Esophagus mucosa (tissue), 1 donor: ENCODE measurements around the gene ADAM12. TPM values are rescaled to one million over a fixed set of nuclear protein-coding genes. Genes with fewer than 3 reads are reported as not detected.

Source experiments
- ATAC-seq: fragments of 200-7000 bp; cut with Tn5 transposase; one replicate; pipeline ENCODE4 v1.9.1; 2020
- total RNA-seq: library from RNA; stranded (reverse); gene quantifications from one replicate; pipeline ENCODE4 v1.2.4, GENCODE V29; 2023
- donor health status: DM: yes; HTN: yes; CAD: no.

ADAM12 gene
- total RNA-seq, 1 donor from 2014 or later, result 0.64 TPM

DNA sequence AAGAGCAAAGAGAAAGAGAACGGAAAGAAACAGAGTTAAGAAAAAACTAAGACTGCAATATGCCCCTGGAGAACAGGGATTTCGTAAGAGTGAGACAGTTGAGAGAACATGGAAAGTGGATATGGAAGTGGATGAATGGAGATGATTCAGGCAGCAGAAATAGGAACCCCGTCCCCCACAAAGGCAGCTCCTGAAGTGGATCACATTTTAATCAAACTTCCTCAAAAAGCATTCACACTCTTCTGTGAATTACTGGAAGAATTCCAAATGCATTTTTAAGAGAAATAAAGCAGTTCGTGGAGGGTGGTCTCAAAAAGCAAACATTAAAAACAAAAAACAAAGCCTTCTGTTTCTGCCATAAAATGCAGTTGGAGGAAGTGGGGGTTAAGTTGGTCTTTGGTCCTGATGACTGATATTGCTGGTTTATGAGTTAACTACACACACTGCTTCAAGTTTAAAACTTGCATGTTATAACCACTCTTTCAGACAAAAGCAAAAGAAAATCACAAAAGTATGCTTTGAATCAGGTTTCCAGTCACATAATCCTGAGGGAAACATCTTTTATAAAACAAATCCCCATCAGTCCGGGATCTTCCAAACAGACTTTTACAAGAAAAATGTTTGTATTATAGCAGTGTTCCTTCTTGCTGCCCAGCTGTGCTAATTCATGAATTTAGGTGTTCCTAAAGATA is 277.6 kb downstream of the ADAM12 start:
- ATAC-seq, result no peak

GRCh38 chr10:126109893-126110292 is 278.4 kb downstream of the ADAM12 start:
- ATAC-seq, result no peak

- no peak for ATAC-seq
Observed at GRCh38 chr10:126108693-126109092, 279.6 kb downstream of the ADAM12 start.

DNA sequence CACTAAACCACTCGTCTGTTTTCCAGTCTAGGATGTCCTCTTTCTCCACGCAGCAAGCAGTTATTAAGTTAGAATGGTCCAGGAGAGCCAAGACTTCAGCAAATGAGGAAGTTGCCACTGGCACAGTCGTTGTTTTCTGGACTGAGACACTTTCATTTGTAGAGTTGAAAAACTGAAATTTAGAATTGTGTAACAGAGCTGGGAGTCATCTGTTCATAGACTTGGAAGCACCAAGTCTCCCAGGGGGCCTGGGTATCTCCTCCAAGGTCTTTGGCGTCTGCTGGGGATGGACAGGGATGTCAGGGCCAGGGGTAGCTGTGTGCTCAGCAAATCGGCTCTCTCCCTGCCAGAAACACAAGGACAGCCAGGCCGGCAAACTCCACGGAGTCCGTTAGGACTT is 283.5 kb downstream of the ADAM12 start:
- ATAC-seq, result no peak

- no peak for ATAC-seq
Observed at GRCh38 chr10:126102636-126103035, 285.6 kb downstream of the ADAM12 start.

- ATAC-seq, result peak; percentile 29
Observed at GRCh38 chr10:126101736-126102135, 286.5 kb downstream of the ADAM12 start.

GRCh38 chr10:126101325-126101724 is 287.0 kb downstream of the ADAM12 start:
- no peak for ATAC-seq

DNA sequence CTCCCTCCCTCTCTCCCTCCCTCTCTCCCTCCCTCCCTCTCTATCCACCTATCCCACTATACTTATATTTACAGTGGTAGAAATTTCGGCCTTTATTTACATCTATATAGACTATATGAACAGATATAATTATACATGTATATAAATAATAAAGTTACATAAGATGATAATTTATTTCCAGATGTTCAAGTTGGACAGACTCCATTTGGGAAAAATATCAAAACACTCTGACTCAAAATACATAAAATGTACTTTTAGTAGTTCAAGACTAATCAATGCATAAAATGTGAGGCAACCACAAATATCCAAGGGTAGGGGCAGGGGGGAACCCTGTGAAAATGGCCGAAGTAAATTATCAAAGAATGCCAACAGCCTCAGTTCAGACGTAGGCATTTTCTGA is 288.9 kb downstream of the ADAM12 start:
- no peak for ATAC-seq

GRCh38 chr10:126098226-126098581 is 290.1 kb downstream of the ADAM12 start:
- ATAC-seq, result no peak

DNA sequence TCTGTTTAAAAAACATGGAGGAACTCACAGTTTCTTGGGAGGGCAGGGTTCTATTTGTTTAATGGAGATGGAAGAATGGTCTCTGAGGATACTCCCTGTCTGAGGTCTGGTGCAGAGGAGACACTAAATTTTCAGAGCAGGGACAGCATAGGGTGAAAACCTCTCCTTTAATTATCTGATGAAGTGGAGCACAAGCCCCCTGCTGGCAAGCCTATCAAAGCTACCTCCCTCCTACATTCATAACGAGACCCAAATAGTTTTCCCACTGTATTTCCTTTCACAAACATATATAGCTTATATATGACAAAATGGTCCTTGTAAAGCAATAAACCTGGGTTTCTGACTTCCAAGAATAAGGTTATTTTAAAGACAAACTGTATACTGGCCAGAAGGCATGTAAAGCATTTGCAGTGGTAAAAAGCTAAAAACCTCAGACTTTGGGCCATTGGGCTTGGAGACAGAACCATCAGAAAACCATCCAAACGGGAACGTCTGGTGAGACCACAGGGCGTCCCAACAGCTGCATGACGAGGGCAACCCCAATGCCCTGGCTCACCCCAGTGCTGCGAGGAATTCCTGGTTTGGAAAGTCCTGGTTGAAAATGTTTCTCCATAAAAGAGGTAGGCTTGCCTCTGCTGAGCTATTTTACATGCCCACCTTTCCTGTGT is 290.6 kb downstream of the ADAM12 start:
- ATAC-seq, result no peak

- no peak for ATAC-seq
Observed at GRCh38 chr10:126094537-126094936, 293.7 kb downstream of the ADAM12 start.

DNA sequence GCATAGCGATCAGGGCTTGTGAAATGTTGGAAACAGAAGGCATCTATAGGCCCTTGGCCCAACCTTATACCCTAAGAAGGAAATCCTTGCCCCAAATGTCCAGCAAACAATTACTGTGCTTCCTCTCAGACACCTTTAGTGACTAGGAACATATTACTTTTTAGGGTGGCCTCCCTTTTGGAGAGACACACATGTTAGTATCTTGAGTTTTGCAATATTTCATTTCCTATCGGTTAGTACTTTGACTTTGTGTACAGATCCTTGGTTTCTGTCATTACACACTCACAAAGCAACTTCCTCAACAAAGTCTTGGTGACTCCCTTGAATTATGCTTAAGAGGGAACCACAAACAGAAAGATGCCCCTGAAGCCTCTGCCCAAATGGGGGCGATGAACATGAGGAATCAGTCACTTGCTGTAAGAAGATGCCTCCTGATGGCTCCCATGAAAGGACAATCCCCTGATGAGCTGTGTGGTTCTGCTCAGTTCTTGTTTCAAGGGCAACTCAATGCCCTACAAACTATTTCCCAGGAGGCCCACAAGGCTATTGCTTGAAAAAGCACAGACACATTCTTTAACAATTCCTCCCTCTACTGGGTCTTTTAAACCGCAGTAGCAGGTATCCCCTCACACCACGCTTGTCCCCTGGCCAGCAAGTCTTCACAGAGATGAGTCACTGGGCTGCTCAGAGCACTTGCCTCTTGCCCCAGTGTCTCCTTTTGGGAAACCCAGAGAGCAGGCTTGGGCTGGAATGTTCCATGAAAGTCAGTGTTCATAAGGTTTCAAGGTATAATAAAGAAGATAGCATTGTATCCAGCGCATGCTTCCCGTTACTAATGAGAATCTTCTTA is 295.7 kb downstream of the ADAM12 start:
- no peak for ATAC-seq

GRCh38 chr10:126090911-126091728 is 297.2 kb downstream of the ADAM12 start:
- no peak for ATAC-seq

DNA sequence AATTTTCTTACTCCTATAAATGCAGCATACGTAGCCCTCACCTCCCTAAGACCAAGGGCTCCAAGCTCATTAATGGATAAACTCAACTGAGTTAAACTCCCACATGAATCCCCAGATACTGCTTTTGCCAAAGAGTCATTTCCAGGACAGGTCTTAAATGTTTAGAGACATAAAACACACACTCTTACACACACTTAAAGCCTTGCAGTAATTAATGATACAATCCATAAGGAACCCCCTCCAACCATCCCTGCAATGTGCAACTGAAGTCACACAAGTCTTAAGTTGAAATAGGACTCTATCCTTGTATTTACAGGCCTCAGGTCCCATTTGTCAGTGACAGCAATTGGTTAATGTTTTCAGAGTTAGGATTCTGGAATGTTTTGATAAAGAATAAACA is 297.8 kb downstream of the ADAM12 start:
- no peak for ATAC-seq

- no peak for ATAC-seq
Observed at GRCh38 chr10:126087796-126088505, 300.3 kb downstream of the ADAM12 start.

- no peak for ATAC-seq
Observed at GRCh38 chr10:126087153-126087680, 301.1 kb downstream of the ADAM12 start.

DNA sequence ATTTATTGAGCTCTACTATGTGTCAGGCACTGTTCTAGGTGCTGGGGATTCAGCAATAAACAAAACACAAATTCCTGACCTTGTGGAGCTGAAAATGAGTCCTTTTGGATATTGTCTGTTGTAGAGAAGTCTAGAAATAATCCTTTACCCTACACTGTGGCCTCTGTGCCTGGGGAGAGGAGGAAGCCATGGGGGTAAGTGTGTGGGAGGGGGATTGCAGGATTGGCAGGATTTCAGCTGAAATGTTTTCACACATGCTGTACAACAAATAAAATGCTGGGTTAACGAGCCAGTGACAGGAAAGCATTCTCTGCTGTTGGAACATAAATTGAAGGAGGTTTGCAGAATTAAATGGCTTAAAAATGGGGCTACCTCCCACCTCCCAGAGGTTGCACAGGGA is 302.5 kb downstream of the ADAM12 start:
- ATAC-seq, result no peak

GRCh38 chr10:126084369-126084768 is 303.9 kb downstream of the ADAM12 start:
- no peak for ATAC-seq

GRCh38 chr10:126083009-126083408 is 305.3 kb downstream of the ADAM12 start:
- no peak for ATAC-seq

GRCh38 chr10:126081841-126082466 is 306.3 kb downstream of the ADAM12 start:
- ATAC-seq, result no peak

DNA sequence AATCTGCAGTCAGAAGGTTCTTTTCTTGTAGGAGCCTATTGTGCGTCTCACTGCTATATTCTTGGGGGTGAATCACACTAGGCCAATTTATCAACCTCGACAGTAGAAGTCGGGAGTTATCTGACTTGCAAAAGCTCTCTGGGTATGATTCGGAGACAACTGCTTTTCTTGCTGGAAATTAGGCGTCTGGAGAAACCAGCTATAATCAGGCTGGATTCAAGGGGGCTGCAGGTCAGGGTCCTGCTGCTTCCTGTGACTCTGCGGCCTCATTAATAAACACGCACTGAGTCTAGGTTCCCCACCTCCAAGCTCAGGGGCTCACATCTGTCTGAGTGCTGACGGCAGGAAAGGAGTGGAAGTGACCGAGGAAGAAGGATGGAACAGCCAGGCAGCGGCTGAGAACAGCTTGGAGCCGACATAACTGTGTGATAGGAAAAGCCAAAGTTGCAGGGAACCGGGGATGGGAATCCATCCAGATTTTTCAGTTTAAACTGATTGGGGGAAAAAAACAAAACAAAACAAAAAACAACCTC is 307.3 kb downstream of the ADAM12 start:
- no peak for ATAC-seq
